Right atrium auricular region (tissue), 2 donors: ENCODE measurements around the gene SPDEF. TPM values are rescaled to one million over a fixed set of nuclear protein-coding genes. Genes with fewer than 3 reads are reported as not detected.

ENCODE experiments used
- DNase-seq: peaks from one replicate; pipeline ENCODE4 v3.0.0-alpha.2; 2019; ENCODE audit warnings: low spot score
- H3K27ac ChIP-seq, 2 donors: fragments of 200-600 bp; sonication (generic); 1 replicate in 1 of 2; 2 replicates in 1 of 2; pipeline ENCODE4 v1.5.1; 2016 to 2019
- H3K27me3 ChIP-seq, 2 donors: fragments of 200-600 bp; sonication (generic); one replicate each; pipeline versions ENCODE4 v1.5.1 to v1.6.0; 2017 to 2019
- H3K36me3 ChIP-seq: fragments of 200-600 bp; sonication (generic); one replicate; pipeline ENCODE4 v1.5.1; 2016
- H3K4me1 ChIP-seq, 2 donors: fragments of 200-600 bp; sonication (generic); one replicate each; pipeline versions ENCODE4 v1.5.1 to v1.6.0; 2017 to 2019
- H3K4me3 ChIP-seq, 2 donors: fragments of 200-600 bp; sonication (generic); 1 replicate in 1 of 2; 2 replicates in 1 of 2; pipeline ENCODE4 v1.5.1; 2017 to 2019; ENCODE audit warnings: mild to moderate bottlenecking in 1 of 2, moderate library complexity in 1 of 2
- H3K9me3 ChIP-seq, 2 donors: fragments of 200-600 bp; sonication (generic); one replicate each; pipeline ENCODE4 v1.5.1; 2019
- CTCF ChIP-seq, 2 donors: fragments of 200-600 bp; sonication (generic); IDR thresholded peaks; one replicate each; pipeline ENCODE4 v1.5.1; 2019; ENCODE audit warnings: antibody characterized with exemption in 2 of 2
- total RNA-seq, 2 donors: library from RNA; depleted of rRNA; stranded (reverse); fragments of >200 nt; gene quantifications; one replicate each; pipeline ENCODE4 v1.1.0, GENCODE V29; 2016

SPDEF gene
- total RNA-seq, 2 donors from 2014 or later: 0.22 to 0.31 TPM

GRCh38 chr6:34526241-34526972 is 29.7 kb downstream of the SPDEF start:
- H3K27ac ChIP-seq: peak overlapping the region; percentile 41 to 43
- peak overlapping the region; percentile 15 to 30 for H3K4me3 ChIP-seq
- peaks cover 0 to 8% of the 10 kb centered on the region in 2 donors for H3K4me1 ChIP-seq
- DNase-seq: no peak
- H3K27me3 ChIP-seq: no peaks in the 10 kb centered on the region
- TF ChIP-seq CTCF (IDR thresholded peaks at IDR 0.05): no peak
- no peaks in the 10 kb centered on the region for H3K9me3 ChIP-seq
- H3K36me3 ChIP-seq: no peaks in the 10 kb centered on the region

- no peak for TF ChIP-seq CTCF (IDR thresholded peaks at IDR 0.05)
- no peak for DNase-seq
- H3K36me3 ChIP-seq: no peaks in the 10 kb centered on the region
- no peak overlapping the region for H3K4me3 ChIP-seq
- H3K27ac ChIP-seq: no peak overlapping the region
- H3K9me3 ChIP-seq: no peaks in the 10 kb centered on the region
- peaks cover 0 to 8% of the 10 kb centered on the region in 2 donors for H3K4me1 ChIP-seq
- H3K27me3 ChIP-seq: no peaks in the 10 kb centered on the region
These were observed 30.5 kb downstream of the SPDEF start for GRCh38 chr6:34525431-34526175.

DNA sequence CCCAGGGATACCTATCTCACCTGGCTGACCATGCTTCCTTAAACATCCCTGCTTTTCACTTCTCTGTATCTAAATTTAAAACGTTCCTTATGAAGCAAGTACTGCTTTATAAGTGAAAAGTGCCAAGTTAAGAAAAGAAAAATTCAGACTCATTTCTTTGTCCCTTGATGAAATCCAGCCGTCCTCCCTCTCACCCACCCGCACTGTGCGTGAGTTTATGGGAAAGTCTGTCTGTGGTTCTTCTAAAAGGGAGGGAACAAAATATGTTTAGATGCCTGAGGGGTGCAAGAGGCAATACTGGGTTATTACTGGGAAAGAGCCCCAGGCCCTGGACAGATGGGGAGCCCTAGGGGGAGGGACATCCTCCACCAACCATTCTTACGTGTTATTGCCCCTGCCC is 31.2 kb downstream of the SPDEF start:
- no peak for TF ChIP-seq CTCF (IDR thresholded peaks at IDR 0.05)
- no peaks in the 10 kb centered on the region for H3K27me3 ChIP-seq
- H3K9me3 ChIP-seq: no peaks in the 10 kb centered on the region
- no peaks in the 10 kb centered on the region for H3K36me3 ChIP-seq
- no peak overlapping the region for H3K27ac ChIP-seq
- no peak overlapping the region for H3K4me3 ChIP-seq
- DNase-seq: no peak
- peaks cover 0 to 8% of the 10 kb centered on the region in 2 donors for H3K4me1 ChIP-seq

DNA sequence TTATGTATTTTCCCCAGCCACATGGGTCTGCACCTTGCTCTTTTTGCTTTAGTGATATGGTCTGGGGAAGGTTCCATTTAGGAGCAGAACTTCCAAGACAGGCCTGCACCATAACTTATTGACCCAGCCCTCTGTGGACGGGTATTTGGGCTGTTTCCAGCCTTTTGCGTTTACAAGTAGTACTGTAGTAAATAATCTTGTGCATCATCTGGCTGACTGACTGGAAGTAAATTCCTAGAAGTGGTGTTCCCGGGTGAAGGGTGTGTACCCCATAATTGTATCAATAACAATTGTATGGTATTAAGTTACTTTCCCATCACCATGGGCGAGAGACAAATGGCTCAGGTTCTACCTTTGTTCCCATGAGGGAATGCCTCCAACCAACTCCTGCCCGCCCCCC is 31.6 kb downstream of the SPDEF start:
- Histone ChIP-seq H3K4me1 (peaks cover 0 to 8% of the 10 kb centered on the region in 2 donors), H3K9me3 (no peaks in the 10 kb centered on the region), H3K27ac (no peak overlapping the region), H3K4me3 (no peak overlapping the region), H3K27me3 (no peaks in the 10 kb centered on the region), H3K36me3 (no peaks in the 10 kb centered on the region)
- no peak for DNase-seq
- no peak for TF ChIP-seq CTCF (IDR thresholded peaks at IDR 0.05)

DNA sequence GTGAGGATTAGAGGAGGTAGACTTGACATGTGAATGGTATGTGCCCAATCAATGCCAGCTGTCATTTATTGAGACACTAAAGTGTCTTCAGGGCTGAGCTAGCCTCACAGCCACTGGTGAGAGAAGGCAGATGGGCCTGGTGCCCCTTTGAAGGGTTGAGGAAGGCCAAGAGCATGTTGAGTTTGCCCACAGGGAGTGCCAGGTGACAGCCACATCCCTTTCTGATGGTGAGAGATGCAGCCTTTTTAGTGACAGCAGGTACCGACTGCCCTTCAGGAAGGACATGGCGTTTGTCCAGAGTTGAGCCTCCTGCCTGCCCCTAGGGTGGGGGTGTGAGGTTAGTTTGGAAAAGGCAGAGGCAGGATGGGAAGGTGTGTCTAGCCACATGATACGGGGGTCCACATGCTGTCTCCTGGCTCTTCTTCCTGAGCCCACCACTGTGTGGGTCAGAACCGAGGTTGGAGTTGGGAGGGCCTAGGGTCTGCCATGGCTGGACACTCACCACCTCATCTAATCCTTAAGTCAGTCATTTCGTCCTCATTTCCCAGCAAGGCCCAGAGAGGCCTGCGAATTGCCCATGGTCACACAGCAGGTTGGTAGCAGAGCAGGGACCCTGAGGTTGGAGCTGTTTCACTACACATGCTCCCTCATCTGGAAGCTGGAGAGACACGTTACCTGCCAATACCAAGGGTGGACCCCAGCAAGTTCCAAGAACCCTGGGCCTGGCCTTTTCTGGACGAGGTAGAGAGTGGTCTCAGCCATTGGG is 32.5 kb downstream of the SPDEF start:
- Histone ChIP-seq H3K36me3 (no peaks in the 10 kb centered on the region), H3K9me3 (no peaks in the 10 kb centered on the region)
- DNase-seq: no peak

More for the DNA sequence above, 32.5 kb downstream of the SPDEF start:
- peaks cover 0 to 8% of the 10 kb centered on the region in 2 donors for H3K4me1 ChIP-seq
- TF ChIP-seq CTCF (IDR thresholded peaks at IDR 0.05): no peak
- no peaks in the 10 kb centered on the region for H3K27me3 ChIP-seq
- H3K4me3 ChIP-seq: no peak overlapping the region
- no peak overlapping the region for H3K27ac ChIP-seq
